HCT116 (cell line): ENCODE results near the gene KIF5C. TPM values are rescaled to one million over a fixed set of nuclear protein-coding genes. Genes with fewer than 3 reads are reported as not detected.

ENCODE experiments used
- ATAC-seq: fragments of 200-7000 bp; cut with Tn5 transposase; 2 replicates; pipeline ENCODE4 v1.9.1; 2020; ENCODE audit warnings: mild to moderate bottlenecking, moderate library complexity
- BruUV-seq: library from RNA; stranded (reverse); fragments of 400-500 nt; replicated peaks from 2 replicates; lab custom pipeline; 2021; lab: Mats Ljungman, UMichigan
- CTCF ChIA-PET: fragments of 300-600 bp; sonication (Branson Sonifier 250); formaldehyde crosslinking; loops from one replicate; lab custom pipeline; 2021; ENCODE audit warnings: antibody characterized with exemption; lab: Charles Lee
- POLR2A ChIA-PET: fragments of 300-600, 350-600 bp; sonication (Branson Sonifier 250); formaldehyde crosslinking; loops from one replicate; lab custom pipeline; 2021; ENCODE audit warnings: antibody characterized with exemption; lab: Charles Lee
- RAD21 ChIA-PET, 2 experiments: fragments of 300-600 bp; sonication (Branson Sonifier 250); formaldehyde crosslinking; loops; one replicate each; lab custom pipeline; 2023; ENCODE audit warnings: low total read pairs in 2 of 2; ENCODE audit not compliant: uncharacterized antibody in 2 of 2, unreplicated experiment in 2 of 2, low non-redundant PET in 1 of 2; lab: Charles Lee
- DNase-seq: peaks from one replicate; pipeline ENCODE4 v3.0.0-alpha.2; 2010; ENCODE audit warnings: low read depth, low spot score
- H2AFZ ChIP-seq: fragments of 200-600 bp; shearing (Covaris generic), sonication (generic); 2 replicates; pipeline ENCODE4 v1.6.1; 2017; ENCODE audit warnings: low read depth, mixed run types, mixed read lengths, antibody characterized with exemption, low read length; ENCODE audit not compliant: poor library complexity, severe bottlenecking
- H3K27ac ChIP-seq: 2 replicates; pipeline ENCODE4 v1.5.1; 2012; ENCODE audit warnings: low read depth, low read length
- H3K27me3 ChIP-seq: fragments of 200-600 bp; sonication (generic); 2 replicates; pipeline ENCODE4 v1.6.1; 2016; ENCODE audit warnings: mixed run types, low read length, mixed read lengths; ENCODE audit not compliant: insufficient read depth
- H3K36me3 ChIP-seq, 2 experiments: fragments of 200-500 bp in 1 of 2; fragments of 200-600 bp in 1 of 2; sonication (Bioruptor generic) in 1 of 2; sonication (generic) in 1 of 2; 2 replicates each; pipeline versions ENCODE4 v1.5.1 to v1.6.1; 2014 to 2016; ENCODE audit warnings: low read length in 2 of 2, inconsistent platforms in 1 of 2, mixed read lengths in 1 of 2, mixed run types in 1 of 2; ENCODE audit not compliant: insufficient read depth in 2 of 2, control insufficient read depth in 1 of 2
- H3K4me1 ChIP-seq, 2 experiments: fragments of 200-600 bp in 1 of 2; sonication (generic) in 1 of 2; 2 replicates each; pipeline versions ENCODE4 v1.5.1 to v1.6.1; 2012 to 2017; ENCODE audit warnings: low read length in 2 of 2, inconsistent platforms in 1 of 2, mild to moderate bottlenecking in 1 of 2, mixed read lengths in 1 of 2, mixed run types in 1 of 2, moderate library complexity in 1 of 2; ENCODE audit not compliant: insufficient read depth in 2 of 2, control insufficient read depth in 1 of 2
- H3K4me2 ChIP-seq: fragments of 200-600 bp; sonication (generic); 2 replicates; pipeline ENCODE4 v1.6.1; 2017; ENCODE audit warnings: mixed run types, low read length, mixed read lengths
- H3K4me3 ChIP-seq, 2 experiments: fragments of 200-600 bp in 1 of 2; sonication (generic) in 1 of 2; replicated peaks in 1 of 2; 2 replicates each; pipeline ENCODE4 v1.5.1; 2011 to 2016; ENCODE audit warnings: low read length in 2 of 2, control low read depth in 1 of 2, low read depth in 1 of 2, mild to moderate bottlenecking in 1 of 2, mixed read lengths in 1 of 2, mixed run types in 1 of 2
- H3K79me2 ChIP-seq: fragments of 200-600 bp; sonication (generic); 2 replicates; pipeline ENCODE4 v1.6.1; 2017; ENCODE audit warnings: mild to moderate bottlenecking, mixed run types, low read length, moderate library complexity, mixed read lengths; ENCODE audit not compliant: insufficient read depth
- H3K9ac ChIP-seq: fragments of 200-600 bp; sonication (generic); 2 replicates; pipeline ENCODE4 v1.6.1; 2016; ENCODE audit warnings: low read length, mixed read lengths
- H3K9me2 ChIP-seq: fragments of 200-600 bp; sonication (generic), shearing (Covaris generic); 2 replicates; pipeline ENCODE4 v1.6.1; 2017; ENCODE audit warnings: mixed run types, mild to moderate bottlenecking, moderate library complexity; ENCODE audit not compliant: insufficient read depth
- H3K9me3 ChIP-seq, 2 experiments: fragments of 200-500 bp in 1 of 2; fragments of 200-600 bp in 1 of 2; sonication (Bioruptor generic) in 1 of 2; sonication (generic) in 1 of 2; 2 replicates each; pipeline ENCODE4 v1.6.1; 2014 to 2017; ENCODE audit warnings: low read length in 2 of 2, mixed read lengths in 2 of 2, inconsistent platforms in 1 of 2, low read depth in 1 of 2, mild to moderate bottlenecking in 1 of 2, mixed run types in 1 of 2, moderate library complexity in 1 of 2; ENCODE audit not compliant: control insufficient read depth in 1 of 2, insufficient read depth in 1 of 2
- H4K20me1 ChIP-seq: fragments of 200-600 bp; sonication (generic), shearing (Covaris generic); 2 replicates; pipeline ENCODE4 v1.6.1; 2017; ENCODE audit warnings: mixed run types, mild to moderate bottlenecking, moderate library complexity; ENCODE audit not compliant: insufficient read depth
- CEBPB ChIP-seq: IDR thresholded peaks from 2 replicates; pipeline ENCODE4 v1.6.1; 2012; ENCODE audit warnings: low read depth
- EGR1 ChIP-seq: IDR thresholded peaks from 2 replicates; pipeline ENCODE4 v1.6.1; 2012; ENCODE audit warnings: low read depth
- EZH2 ChIP-seq: fragments of 200-600 bp; sonication (generic); IDR thresholded peaks from 2 replicates; pipeline ENCODE4 v1.6.1; 2017; ENCODE audit warnings: antibody characterized with exemption, mixed run types
- EZH2phosphoT487 ChIP-seq: fragments of 200-600 bp; IDR thresholded peaks from 2 replicates; pipeline ENCODE4 v1.6.1; 2018; ENCODE audit warnings: antibody characterized with exemption, borderline replicate concordance
- MAX ChIP-seq: IDR thresholded peaks from 2 replicates; pipeline ENCODE4 v1.6.1; 2012
- POLR2AphosphoS5 ChIP-seq: IDR thresholded peaks from 2 replicates; pipeline ENCODE4 v1.6.1; 2011; ENCODE audit warnings: mild to moderate bottlenecking, low read depth, low read length, moderate library complexity
- SIN3A ChIP-seq: IDR thresholded peaks from 2 replicates; pipeline ENCODE4 v1.6.1; 2012; ENCODE audit warnings: low read depth
- SP1 ChIP-seq: IDR thresholded peaks from 2 replicates; pipeline ENCODE4 v1.6.1; 2012; ENCODE audit warnings: low read depth
- SRF ChIP-seq: IDR thresholded peaks from 2 replicates; pipeline ENCODE4 v1.6.1; 2012; ENCODE audit warnings: low read depth
- TCF7L2 ChIP-seq: IDR thresholded peaks from 2 replicates; pipeline ENCODE4 v1.7.0; 2011; ENCODE audit warnings: borderline replicate concordance, inconsistent platforms; ENCODE audit not compliant: insufficient read depth, insufficient read length; ENCODE audit errors: extremely low read depth
- ZBTB33 ChIP-seq: IDR thresholded peaks from 2 replicates; pipeline ENCODE4 v1.6.1; 2011; ENCODE audit warnings: mild to moderate bottlenecking, low read length, moderate library complexity; ENCODE audit not compliant: insufficient replicate concordance; ENCODE audit errors: extremely low read depth
- intact Hi-C: fragments of 100-400 bp; cut with micrococcal nuclease; formaldehyde crosslinking; loops from 2 replicates; pipeline ENCODE4 v1.10.0; 2022
- total RNA-seq: library from RNA; stranded (reverse); gene quantifications from one replicate; pipeline ENCODE4 v1.2.1, GENCODE V29; 2021; ENCODE audit not compliant: unreplicated experiment
- TF ChIP-seq, protein P1 (sequence below): IDR thresholded peaks from 2 replicates; pipeline ENCODE4 v1.6.1; 2012; ENCODE audit warnings: low read depth
- TF ChIP-seq, protein P2 (sequence below): IDR thresholded peaks from 2 replicates; pipeline ENCODE4 v1.6.1; 2012

The KIF5C gene
- total RNA-seq, 1 experiment from 2014 or later: 6.5 TPM

DNA sequence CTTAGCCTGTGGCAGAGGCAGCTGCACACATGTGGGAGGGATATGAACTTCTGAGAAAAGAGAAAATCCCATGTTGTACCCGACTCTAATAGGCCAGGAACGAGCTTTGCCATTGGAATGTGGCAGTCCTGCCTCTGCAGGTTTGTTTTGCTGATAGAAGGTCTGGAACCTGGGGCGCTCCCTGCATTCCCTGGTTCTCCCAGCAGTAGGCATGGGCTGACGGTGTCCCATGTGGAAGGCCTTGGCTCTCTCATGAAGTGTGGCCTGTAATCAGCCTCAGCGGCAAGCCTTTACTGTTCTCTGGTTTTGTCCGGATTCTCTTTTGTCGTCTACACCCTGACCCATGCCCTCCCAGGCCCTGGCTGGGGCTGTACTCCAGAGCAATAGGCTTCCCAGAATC, 72.3 kb downstream of the KIF5C start:
- no peak overlapping the region for H3K9ac ChIP-seq
- no TSS peak for BruUV-seq
- H4K20me1 ChIP-seq: no peaks in the 10 kb centered on the region
- H3K4me3 ChIP-seq: no peak overlapping the region
- CTCF ChIA-PET: no interaction called here
- no peak overlapping the region for H2AFZ ChIP-seq
- no peaks in the 10 kb centered on the region for H3K9me2 ChIP-seq
- ATAC-seq (no peak), DNase-seq (no peak)
- H3K4me1 ChIP-seq: no peaks in the 10 kb centered on the region
- no peaks in the 10 kb centered on the region; a peak in 1 of 4 replicates for H3K9me3 ChIP-seq
- H3K4me2 ChIP-seq: no peak overlapping the region
- no peaks in the 10 kb centered on the region for H3K79me2 ChIP-seq
- TF ChIP-seq MAX: no peak
- no peak for TF ChIP-seq EZH2
- no peak for TF ChIP-seq ZBTB33
- no peak for TF ChIP-seq EGR1
- no peak for TF ChIP-seq SP1
- TF ChIP-seq POLR2AphosphoS5: no peak
- no peak for TF ChIP-seq SRF
- TF ChIP-seq, protein P1, sequence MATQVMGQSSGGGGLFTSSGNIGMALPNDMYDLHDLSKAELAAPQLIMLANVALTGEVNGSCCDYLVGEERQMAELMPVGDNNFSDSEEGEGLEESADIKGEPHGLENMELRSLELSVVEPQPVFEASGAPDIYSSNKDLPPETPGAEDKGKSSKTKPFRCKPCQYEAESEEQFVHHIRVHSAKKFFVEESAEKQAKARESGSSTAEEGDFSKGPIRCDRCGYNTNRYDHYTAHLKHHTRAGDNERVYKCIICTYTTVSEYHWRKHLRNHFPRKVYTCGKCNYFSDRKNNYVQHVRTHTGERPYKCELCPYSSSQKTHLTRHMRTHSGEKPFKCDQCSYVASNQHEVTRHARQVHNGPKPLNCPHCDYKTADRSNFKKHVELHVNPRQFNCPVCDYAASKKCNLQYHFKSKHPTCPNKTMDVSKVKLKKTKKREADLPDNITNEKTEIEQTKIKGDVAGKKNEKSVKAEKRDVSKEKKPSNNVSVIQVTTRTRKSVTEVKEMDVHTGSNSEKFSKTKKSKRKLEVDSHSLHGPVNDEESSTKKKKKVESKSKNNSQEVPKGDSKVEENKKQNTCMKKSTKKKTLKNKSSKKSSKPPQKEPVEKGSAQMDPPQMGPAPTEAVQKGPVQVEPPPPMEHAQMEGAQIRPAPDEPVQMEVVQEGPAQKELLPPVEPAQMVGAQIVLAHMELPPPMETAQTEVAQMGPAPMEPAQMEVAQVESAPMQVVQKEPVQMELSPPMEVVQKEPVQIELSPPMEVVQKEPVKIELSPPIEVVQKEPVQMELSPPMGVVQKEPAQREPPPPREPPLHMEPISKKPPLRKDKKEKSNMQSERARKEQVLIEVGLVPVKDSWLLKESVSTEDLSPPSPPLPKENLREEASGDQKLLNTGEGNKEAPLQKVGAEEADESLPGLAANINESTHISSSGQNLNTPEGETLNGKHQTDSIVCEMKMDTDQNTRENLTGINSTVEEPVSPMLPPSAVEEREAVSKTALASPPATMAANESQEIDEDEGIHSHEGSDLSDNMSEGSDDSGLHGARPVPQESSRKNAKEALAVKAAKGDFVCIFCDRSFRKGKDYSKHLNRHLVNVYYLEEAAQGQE: no peak
- TF ChIP-seq, protein P2, sequence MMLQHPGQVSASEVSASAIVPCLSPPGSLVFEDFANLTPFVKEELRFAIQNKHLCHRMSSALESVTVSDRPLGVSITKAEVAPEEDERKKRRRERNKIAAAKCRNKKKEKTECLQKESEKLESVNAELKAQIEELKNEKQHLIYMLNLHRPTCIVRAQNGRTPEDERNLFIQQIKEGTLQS: no peak
- TF ChIP-seq TCF7L2: no peak
- TF ChIP-seq EZH2phosphoT487: no peak
- TF ChIP-seq SIN3A: no peak
- no peak for TF ChIP-seq CEBPB
- no peak overlapping the region for H3K27ac ChIP-seq
- intact Hi-C loops: no loop called here
- H3K36me3 ChIP-seq: no peaks in the 10 kb centered on the region
- RAD21 ChIA-PET: no interaction called here
- H3K27me3 ChIP-seq: no peaks in the 10 kb centered on the region
- POLR2A ChIA-PET: no interaction called here
